GM12878 (cell line): ENCODE data around the gene MBNL3. TPM values are rescaled to one million over a fixed set of nuclear protein-coding genes. Genes with fewer than 3 reads are reported as not detected.

Experiments used
- ATAC-seq: fragments of 200-7000 bp; cut with Tn5 transposase; 3 replicates; pipeline ENCODE4 v1.9.1; 2020; ENCODE audit warnings: mild to moderate bottlenecking, moderate library complexity
- BruUV-seq: library from RNA; stranded (reverse); fragments of 400-500 nt; replicated peaks from 2 replicates; lab custom pipeline; 2021; lab: Mats Ljungman, UMichigan
- CTCF ChIA-PET: fragments of 300-600 bp; sonication (Branson Sonifier 250); formaldehyde crosslinking; extraction: SDS; loops from one replicate; lab custom pipeline; 2021; ENCODE audit warnings: inconsistent platforms; lab: Yijun Ruan, JAX
- POLR2A ChIA-PET: fragments of 350-600 bp; formaldehyde crosslinking; extraction: SDS; loops from one replicate; lab custom pipeline; 2021; ENCODE audit warnings: inconsistent platforms; lab: Charles Lee
- RAD21 ChIA-PET: fragments of 300-600 bp; sonication (Branson Sonifier 250); formaldehyde crosslinking; loops from one replicate; lab custom pipeline; 2023; ENCODE audit warnings: antibody characterized with exemption; ENCODE audit not compliant: unreplicated experiment; lab: Charles Lee
- SMC1A ChIA-PET: fragments of 300-600 bp; sonication (Branson Sonifier 250); formaldehyde crosslinking; loops from one replicate; lab custom pipeline; 2023; ENCODE audit not compliant: unreplicated experiment, uncharacterized antibody; lab: Charles Lee
- DNase-seq: peaks from one replicate; pipeline ENCODE4 v3.0.0-alpha.2; 2011; ENCODE audit warnings: low read depth, low spot score
- FAIRE-seq: peaks from 3 replicates; lab custom pipeline; 2011; peaks lifted over from hg19 to GRCh38; lab: Jason Lieb, UNC
- H2AFZ ChIP-seq: 2 replicates; pipeline ENCODE4 v1.6.0; 2011; ENCODE audit warnings: low read depth, low read length, control low read depth; ENCODE audit not compliant: control insufficient read depth
- H3K27ac ChIP-seq: 2 replicates; pipeline ENCODE4 v1.5.1; 2011; ENCODE audit warnings: control low read depth; ENCODE audit not compliant: control insufficient read depth, insufficient read depth
- H3K27me3 ChIP-seq, 2 experiments: replicated peaks in 1 of 2; 2 replicates each; pipeline versions ENCODE4 v1.6.0 to v1.6.1; 2011; ENCODE audit warnings: low read length in 1 of 2; ENCODE audit not compliant: control insufficient read depth in 2 of 2, insufficient read depth in 2 of 2
- H3K36me3 ChIP-seq, 2 experiments: 2 replicates each; pipeline ENCODE4 v1.5.1; 2011; ENCODE audit warnings: low read length in 1 of 2; ENCODE audit not compliant: control insufficient read depth in 2 of 2, insufficient read depth in 2 of 2
- H3K4me1 ChIP-seq: 2 replicates; pipeline ENCODE4 v1.6.1; 2011; ENCODE audit warnings: mild to moderate bottlenecking, low read length, moderate library complexity, mixed read lengths; ENCODE audit not compliant: control insufficient read depth, insufficient read depth
- H3K4me2 ChIP-seq: 2 replicates; pipeline ENCODE4 v1.6.0; 2011; ENCODE audit warnings: control low read depth; ENCODE audit not compliant: control insufficient read depth, insufficient read depth
- H3K4me3 ChIP-seq: fragments of 200-600 bp; sonication (generic); 2 replicates; pipeline ENCODE4 v1.5.1; 2016
- H3K79me2 ChIP-seq: 2 replicates; pipeline ENCODE4 v1.6.0; 2011; ENCODE audit warnings: low read length; ENCODE audit not compliant: control insufficient read depth, insufficient read depth
- H3K9ac ChIP-seq: 2 replicates; pipeline ENCODE4 v1.8.0; 2011; ENCODE audit warnings: low read length, control low read depth, mixed read lengths; ENCODE audit not compliant: control insufficient read depth, insufficient read depth
- H3K9me3 ChIP-seq: replicated peaks from 3 replicates; pipeline ENCODE4 v1.5.1; 2011; ENCODE audit warnings: mild to moderate bottlenecking, low read length; ENCODE audit not compliant: control insufficient read depth, insufficient read depth
- H4K20me1 ChIP-seq: 2 replicates; pipeline ENCODE4 v1.6.0; 2011; ENCODE audit not compliant: control insufficient read depth, insufficient read depth
- CHD4 ChIP-seq: fragments of 200-600 bp; sonication (generic); IDR thresholded peaks from 2 replicates; pipeline ENCODE4 v1.6.1; 2016; ENCODE audit warnings: mild to moderate bottlenecking
- IRF4 ChIP-seq: IDR thresholded peaks from 2 replicates; pipeline ENCODE4 v1.6.1; 2011; ENCODE audit warnings: low read depth, low read length
- KDM1A ChIP-seq: fragments of 200-600 bp; sonication (generic); IDR thresholded peaks from 2 replicates; pipeline ENCODE4 v1.6.1; 2016; ENCODE audit warnings: borderline replicate concordance
- MAX ChIP-seq: IDR thresholded peaks from 2 replicates; pipeline ENCODE4 v1.6.1; 2012; ENCODE audit warnings: low read depth, low read length, improper control_type of control experiment
- NFXL1 ChIP-seq: fragments of 450-650 bp; IDR thresholded peaks from 2 replicates; pipeline ENCODE4 v1.6.1; 2017; ENCODE audit warnings: antibody characterized with exemption, mild to moderate bottlenecking, borderline replicate concordance
- POLR2AphosphoS5 ChIP-seq: IDR thresholded peaks from 2 replicates; pipeline ENCODE4 v1.6.1; 2011; ENCODE audit warnings: mild to moderate bottlenecking, low read length, inconsistent platforms
- RAD21 ChIP-seq: IDR thresholded peaks from 2 replicates; pipeline ENCODE4 v1.6.1; 2011; ENCODE audit warnings: mild to moderate bottlenecking, low read depth, low read length, moderate library complexity; ENCODE audit not compliant: insufficient read depth
- RAD51 ChIP-seq: fragments of 450-650 bp; IDR thresholded peaks from 2 replicates; pipeline ENCODE4 v1.6.1; 2016; ENCODE audit warnings: moderate library complexity, mild to moderate bottlenecking, inconsistent platforms
- RFX5 ChIP-seq: IDR thresholded peaks from 2 replicates; pipeline ENCODE4 v1.6.1; 2011; ENCODE audit warnings: low read depth, low read length, improper control_type of control experiment
- TAF1 ChIP-seq: IDR thresholded peaks from 2 replicates; pipeline ENCODE4 v1.6.1; 2011; ENCODE audit warnings: mild to moderate bottlenecking, low read depth, low read length, borderline replicate concordance
- USF2 ChIP-seq: IDR thresholded peaks from 2 replicates; pipeline ENCODE4 v1.6.1; 2011; ENCODE audit warnings: low read depth, low read length, improper control_type of control experiment, borderline replicate concordance
- WRNIP1 ChIP-seq: IDR thresholded peaks from 2 replicates; pipeline ENCODE4 v1.6.1; 2011; ENCODE audit warnings: low read depth, low read length, improper control_type of control experiment, borderline replicate concordance
- ZBTB33 ChIP-seq: fragments of 450-650 bp; IDR thresholded peaks from 2 replicates; pipeline ENCODE4 v1.6.1; 2017; ENCODE audit warnings: mild to moderate bottlenecking
- WGBS: methylation state at CpG from one replicate; pipeline ENCODE4 v1.1.6; 2016; ENCODE audit warnings: low lambda C conversion rate; ENCODE audit not compliant: insufficient replicate concordance, insufficient coverage; ENCODE audit errors: missing lambda C conversion rate; 5-methylcytosine and 5-hydroxymethylcytosine counted together
- in situ Hi-C: fragments of 300-500 bp; cut with MboI; formaldehyde crosslinking; loops from 9 replicates; pipeline ENCODE4 v1.14.3; 2018; ENCODE audit warnings: mixed read lengths
- intact Hi-C: fragments of 100-400 bp; cut with micrococcal nuclease; formaldehyde crosslinking; loops from one replicate; pipeline ENCODE4 v1.14.2; 2022; ENCODE audit not compliant: unreplicated experiment
- polyA plus RNA-seq, 11 experiments: library from polyadenylated mRNA; depleted of rRNA in 4 of 11; unstranded in 6 of 11; stranded (reverse) in 5 of 11; fragments of >200 nt; fragmentation: Nextera tagmentation in 4 of 11; fragmentation: Illumina TruSeq in 1 of 11; extraction: Ambion mirVana in 4 of 11; extraction: Trizol in 1 of 11; gene quantifications; 1 replicate in 1 of 11; 2 replicates in 10 of 11; pipeline versions ENCODE4 v1.2.1 to v1.2.3, GENCODE V29; 2011 to 2016; ENCODE audit warnings: inconsistent platforms in 2 of 11, missing spikeins in 2 of 11, low read depth in 1 of 11
- total RNA-seq, 4 experiments: library from RNA; depleted of rRNA in 3 of 4; stranded (reverse); fragments of >200 nt in 3 of 4; fragmentation: Illumina TruSeq in 1 of 4; extraction: Trizol in 1 of 4; gene quantifications; 2 replicates each; pipeline versions ENCODE4 v1.2.1 to v1.2.3, GENCODE V29; 2013 to 2021
- TF ChIP-seq, protein P1 (sequence below): fragments of 450-650 bp; IDR thresholded peaks from 2 replicates; pipeline ENCODE4 v1.6.1; 2017; ENCODE audit warnings: antibody characterized with exemption, mild to moderate bottlenecking, moderate library complexity
- TF ChIP-seq, protein P2 (sequence below): fragments of 450-650 bp; IDR thresholded peaks from 2 replicates; pipeline ENCODE4 v1.6.1; 2017; ENCODE audit warnings: mild to moderate bottlenecking, moderate library complexity

The MBNL3 gene
- total and polyA plus RNA-seq, 10 of the 15 experiments (the other 5 are each of a cell fraction or from before 2014, with no cell fraction given), result 3.4 to 33.1 (median 12.6) TPM

DNA sequence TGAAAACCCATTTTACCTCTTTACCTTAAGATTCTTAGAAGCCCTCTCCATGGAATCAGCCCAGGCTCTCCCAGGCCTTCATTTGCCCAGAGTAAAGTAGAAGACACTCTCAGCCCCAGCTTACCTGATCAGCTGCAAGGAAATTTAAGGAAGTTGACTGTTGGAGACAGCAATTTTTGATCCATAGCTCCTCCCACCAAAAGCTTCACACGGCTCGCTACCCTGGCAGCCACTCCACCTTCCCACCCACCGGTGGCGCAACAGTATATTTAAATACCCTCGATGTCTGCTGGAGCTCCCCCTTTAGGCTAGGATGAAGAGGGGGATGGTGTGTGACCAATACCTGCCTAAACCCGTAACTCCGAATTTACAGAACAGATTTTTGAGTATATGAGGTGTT lies 75.4 kb downstream of the MBNL3 start:
- Histone ChIP-seq H3K9me3 (no peaks in the 10 kb centered on the region), H3K27ac (no peak overlapping the region), H3K4me2 (no peak overlapping the region), H3K4me3 (no peak overlapping the region), H3K4me1 (no peaks in the 10 kb centered on the region), H3K27me3 (no peaks in the 10 kb centered on the region), H2AFZ (no peak overlapping the region), H3K9ac (no peak overlapping the region), H4K20me1 (no peaks in the 10 kb centered on the region), H3K36me3 (no peaks in the 10 kb centered on the region), H3K79me2 (no peaks in the 10 kb centered on the region)
- 57% methylated on average over 7 of the region's 7 CpGs for WGBS
- no peak for DNase-seq
- intact Hi-C loops, result no loop called here
- BruUV-seq, result no TSS peak
- in situ Hi-C loops, result no loop called here
- POLR2A ChIA-PET, result interaction anchor here (1.7 kb wide), 1 partner anchor 16 kb away, joined by 4 read pairs; no protein-coding TSS in a partner anchor
- RAD21 ChIA-PET, result no interaction called here
- no peak for FAIRE-seq
- SMC1A ChIA-PET, result interaction anchor here (1.3 to 2.2 kb wide), 2 partner anchors 9 to 51 kb away, joined by 3 to 7 read pairs; no protein-coding TSS in a partner anchor
- CTCF ChIA-PET, result interaction anchor here (0.9 to 1.0 kb wide), 2 partner anchors 10 to 31 kb away, joined by 3 read pairs; no protein-coding TSS in a partner anchor
- ATAC-seq, result no peak
- TF ChIP-seq ZBTB33 (no peak), RAD51 (no peak), USF2 (no peak), WRNIP1 (no peak), MAX (no peak), CHD4 (no peak), NFXL1 (no peak), TAF1 (no peak), IRF4 (no peak), RFX5 (no peak), RAD21 (no peak), POLR2AphosphoS5 (no peak), KDM1A (no peak)
- TF ChIP-seq, protein P1, sequence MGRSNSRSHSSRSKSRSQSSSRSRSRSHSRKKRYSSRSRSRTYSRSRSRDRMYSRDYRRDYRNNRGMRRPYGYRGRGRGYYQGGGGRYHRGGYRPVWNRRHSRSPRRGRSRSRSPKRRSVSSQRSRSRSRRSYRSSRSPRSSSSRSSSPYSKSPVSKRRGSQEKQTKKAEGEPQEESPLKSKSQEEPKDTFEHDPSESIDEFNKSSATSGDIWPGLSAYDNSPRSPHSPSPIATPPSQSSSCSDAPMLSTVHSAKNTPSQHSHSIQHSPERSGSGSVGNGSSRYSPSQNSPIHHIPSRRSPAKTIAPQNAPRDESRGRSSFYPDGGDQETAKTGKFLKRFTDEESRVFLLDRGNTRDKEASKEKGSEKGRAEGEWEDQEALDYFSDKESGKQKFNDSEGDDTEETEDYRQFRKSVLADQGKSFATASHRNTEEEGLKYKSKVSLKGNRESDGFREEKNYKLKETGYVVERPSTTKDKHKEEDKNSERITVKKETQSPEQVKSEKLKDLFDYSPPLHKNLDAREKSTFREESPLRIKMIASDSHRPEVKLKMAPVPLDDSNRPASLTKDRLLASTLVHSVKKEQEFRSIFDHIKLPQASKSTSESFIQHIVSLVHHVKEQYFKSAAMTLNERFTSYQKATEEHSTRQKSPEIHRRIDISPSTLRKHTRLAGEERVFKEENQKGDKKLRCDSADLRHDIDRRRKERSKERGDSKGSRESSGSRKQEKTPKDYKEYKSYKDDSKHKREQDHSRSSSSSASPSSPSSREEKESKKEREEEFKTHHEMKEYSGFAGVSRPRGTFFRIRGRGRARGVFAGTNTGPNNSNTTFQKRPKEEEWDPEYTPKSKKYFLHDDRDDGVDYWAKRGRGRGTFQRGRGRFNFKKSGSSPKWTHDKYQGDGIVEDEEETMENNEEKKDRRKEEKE, result no peak
- TF ChIP-seq, protein P2, sequence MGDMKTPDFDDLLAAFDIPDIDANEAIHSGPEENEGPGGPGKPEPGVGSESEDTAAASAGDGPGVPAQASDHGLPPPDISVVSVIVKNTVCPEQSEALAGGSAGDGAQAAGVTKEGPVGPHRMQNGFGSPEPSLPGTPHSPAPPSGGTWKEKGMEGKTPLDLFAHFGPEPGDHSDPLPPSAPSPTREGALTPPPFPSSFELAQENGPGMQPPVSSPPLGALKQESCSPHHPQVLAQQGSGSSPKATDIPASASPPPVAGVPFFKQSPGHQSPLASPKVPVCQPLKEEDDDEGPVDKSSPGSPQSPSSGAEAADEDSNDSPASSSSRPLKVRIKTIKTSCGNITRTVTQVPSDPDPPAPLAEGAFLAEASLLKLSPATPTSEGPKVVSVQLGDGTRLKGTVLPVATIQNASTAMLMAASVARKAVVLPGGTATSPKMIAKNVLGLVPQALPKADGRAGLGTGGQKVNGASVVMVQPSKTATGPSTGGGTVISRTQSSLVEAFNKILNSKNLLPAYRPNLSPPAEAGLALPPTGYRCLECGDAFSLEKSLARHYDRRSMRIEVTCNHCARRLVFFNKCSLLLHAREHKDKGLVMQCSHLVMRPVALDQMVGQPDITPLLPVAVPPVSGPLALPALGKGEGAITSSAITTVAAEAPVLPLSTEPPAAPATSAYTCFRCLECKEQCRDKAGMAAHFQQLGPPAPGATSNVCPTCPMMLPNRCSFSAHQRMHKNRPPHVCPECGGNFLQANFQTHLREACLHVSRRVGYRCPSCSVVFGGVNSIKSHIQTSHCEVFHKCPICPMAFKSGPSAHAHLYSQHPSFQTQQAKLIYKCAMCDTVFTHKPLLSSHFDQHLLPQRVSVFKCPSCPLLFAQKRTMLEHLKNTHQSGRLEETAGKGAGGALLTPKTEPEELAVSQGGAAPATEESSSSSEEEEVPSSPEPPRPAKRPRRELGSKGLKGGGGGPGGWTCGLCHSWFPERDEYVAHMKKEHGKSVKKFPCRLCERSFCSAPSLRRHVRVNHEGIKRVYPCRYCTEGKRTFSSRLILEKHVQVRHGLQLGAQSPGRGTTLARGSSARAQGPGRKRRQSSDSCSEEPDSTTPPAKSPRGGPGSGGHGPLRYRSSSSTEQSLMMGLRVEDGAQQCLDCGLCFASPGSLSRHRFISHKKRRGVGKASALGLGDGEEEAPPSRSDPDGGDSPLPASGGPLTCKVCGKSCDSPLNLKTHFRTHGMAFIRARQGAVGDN, result no peak
